PC-3 (cell line): ENCODE results near the gene MED12L.

ENCODE experiments used
- EZH2 ChIP-seq: fragments of 300-600 bp; sonication (generic); IDR thresholded peaks from one replicate; pipeline ENCODE4 v1.6.1; 2017; ENCODE audit warnings: antibody characterized with exemption, mild to moderate bottlenecking, low read length; ENCODE audit not compliant: unreplicated experiment
- EZH2phosphoT487 ChIP-seq: fragments of 300-600 bp; sonication (generic); IDR thresholded peaks from 2 replicates; pipeline ENCODE4 v1.6.1; 2018; ENCODE audit warnings: mild to moderate bottlenecking, antibody characterized with exemption, low read length, borderline replicate concordance
- TF ChIP-seq, protein P1 (sequence below): fragments of 300-600 bp; sonication (generic); conservative IDR thresholded peaks from 2 replicates; pipeline ENCODE4 v1.5.1; 2017; ENCODE audit warnings: antibody characterized with exemption, low read depth, mild to moderate bottlenecking, low read length

GRCh38 chr3:151319628-151320027, 234.2 kb downstream of the MED12L start:
- TF ChIP-seq, protein P1, sequence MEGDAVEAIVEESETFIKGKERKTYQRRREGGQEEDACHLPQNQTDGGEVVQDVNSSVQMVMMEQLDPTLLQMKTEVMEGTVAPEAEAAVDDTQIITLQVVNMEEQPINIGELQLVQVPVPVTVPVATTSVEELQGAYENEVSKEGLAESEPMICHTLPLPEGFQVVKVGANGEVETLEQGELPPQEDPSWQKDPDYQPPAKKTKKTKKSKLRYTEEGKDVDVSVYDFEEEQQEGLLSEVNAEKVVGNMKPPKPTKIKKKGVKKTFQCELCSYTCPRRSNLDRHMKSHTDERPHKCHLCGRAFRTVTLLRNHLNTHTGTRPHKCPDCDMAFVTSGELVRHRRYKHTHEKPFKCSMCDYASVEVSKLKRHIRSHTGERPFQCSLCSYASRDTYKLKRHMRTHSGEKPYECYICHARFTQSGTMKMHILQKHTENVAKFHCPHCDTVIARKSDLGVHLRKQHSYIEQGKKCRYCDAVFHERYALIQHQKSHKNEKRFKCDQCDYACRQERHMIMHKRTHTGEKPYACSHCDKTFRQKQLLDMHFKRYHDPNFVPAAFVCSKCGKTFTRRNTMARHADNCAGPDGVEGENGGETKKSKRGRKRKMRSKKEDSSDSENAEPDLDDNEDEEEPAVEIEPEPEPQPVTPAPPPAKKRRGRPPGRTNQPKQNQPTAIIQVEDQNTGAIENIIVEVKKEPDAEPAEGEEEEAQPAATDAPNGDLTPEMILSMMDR = no peak
- TF ChIP-seq EZH2 = no peak
- TF ChIP-seq EZH2phosphoT487 = no peak
